ENCODE results near the gene TLR6. TPM values are rescaled to one million over a fixed set of nuclear protein-coding genes. Genes with fewer than 3 reads are reported as not detected.

The TLR6 gene, protein sequence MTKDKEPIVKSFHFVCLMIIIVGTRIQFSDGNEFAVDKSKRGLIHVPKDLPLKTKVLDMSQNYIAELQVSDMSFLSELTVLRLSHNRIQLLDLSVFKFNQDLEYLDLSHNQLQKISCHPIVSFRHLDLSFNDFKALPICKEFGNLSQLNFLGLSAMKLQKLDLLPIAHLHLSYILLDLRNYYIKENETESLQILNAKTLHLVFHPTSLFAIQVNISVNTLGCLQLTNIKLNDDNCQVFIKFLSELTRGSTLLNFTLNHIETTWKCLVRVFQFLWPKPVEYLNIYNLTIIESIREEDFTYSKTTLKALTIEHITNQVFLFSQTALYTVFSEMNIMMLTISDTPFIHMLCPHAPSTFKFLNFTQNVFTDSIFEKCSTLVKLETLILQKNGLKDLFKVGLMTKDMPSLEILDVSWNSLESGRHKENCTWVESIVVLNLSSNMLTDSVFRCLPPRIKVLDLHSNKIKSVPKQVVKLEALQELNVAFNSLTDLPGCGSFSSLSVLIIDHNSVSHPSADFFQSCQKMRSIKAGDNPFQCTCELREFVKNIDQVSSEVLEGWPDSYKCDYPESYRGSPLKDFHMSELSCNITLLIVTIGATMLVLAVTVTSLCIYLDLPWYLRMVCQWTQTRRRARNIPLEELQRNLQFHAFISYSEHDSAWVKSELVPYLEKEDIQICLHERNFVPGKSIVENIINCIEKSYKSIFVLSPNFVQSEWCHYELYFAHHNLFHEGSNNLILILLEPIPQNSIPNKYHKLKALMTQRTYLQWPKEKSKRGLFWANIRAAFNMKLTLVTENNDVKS
- 1.5 TPM for total RNA-seq
- long read RNA-seq, partial matches to known transcripts, result 0 of 2 reads
- long read RNA-seq, other reads (novel, unspliced or antisense), result 2 of 2 reads

GRCh38 chr4:38856524-38857337, at the start of gene TLR6:
TSS of gene TLR6 (minus strand) at chr4:38856817. CDS start at chr4:38829473, 27,344 bp downstream.
- peak; percentile 59 for ATAC-seq
- intact Hi-C loops (cut with micrococcal nuclease), result no loop called here
- no peak for DNase-seq

DNA sequence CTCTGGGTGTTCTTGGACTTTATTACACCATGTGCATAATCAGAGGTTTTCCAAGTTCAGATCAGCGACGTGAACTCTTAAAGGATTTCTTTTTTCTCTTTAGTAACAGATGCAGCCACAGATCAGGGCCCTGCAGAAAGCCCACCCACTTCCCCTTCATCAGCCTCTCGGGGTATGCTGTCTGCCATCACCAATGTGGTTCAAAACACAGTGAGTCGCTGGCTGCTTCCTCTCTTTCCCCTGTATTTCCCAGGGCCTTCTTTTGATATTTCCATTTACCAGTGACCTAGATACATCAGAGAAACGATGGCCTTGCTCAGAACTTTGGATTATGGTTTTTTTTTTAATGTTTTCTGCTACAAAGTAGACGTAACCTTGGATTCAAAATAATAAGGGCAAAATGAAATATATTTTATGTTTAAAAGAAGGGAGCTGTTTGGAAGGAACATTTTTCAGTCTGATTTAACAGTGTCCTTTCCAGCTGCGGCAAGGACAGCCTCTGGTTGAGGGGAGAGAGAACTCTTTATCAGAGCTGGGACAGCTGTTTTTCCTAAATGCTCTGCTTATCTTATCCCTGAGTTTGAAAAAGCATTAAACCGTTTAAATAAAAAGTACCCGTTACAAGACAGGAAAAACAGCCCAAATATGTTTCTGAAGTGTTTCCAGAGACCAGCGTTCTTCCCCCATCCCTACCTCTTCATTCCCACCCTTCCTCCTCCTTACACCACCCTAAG, 49.2 kb upstream of the TLR6 start:
- peak; percentile 75 for ATAC-seq
- intact Hi-C loops (cut with micrococcal nuclease), result loop anchor here (5.0 kb wide), 1 partner anchor 226 kb away; no protein-coding TSS in a partner anchor
- no peak for DNase-seq

DNA sequence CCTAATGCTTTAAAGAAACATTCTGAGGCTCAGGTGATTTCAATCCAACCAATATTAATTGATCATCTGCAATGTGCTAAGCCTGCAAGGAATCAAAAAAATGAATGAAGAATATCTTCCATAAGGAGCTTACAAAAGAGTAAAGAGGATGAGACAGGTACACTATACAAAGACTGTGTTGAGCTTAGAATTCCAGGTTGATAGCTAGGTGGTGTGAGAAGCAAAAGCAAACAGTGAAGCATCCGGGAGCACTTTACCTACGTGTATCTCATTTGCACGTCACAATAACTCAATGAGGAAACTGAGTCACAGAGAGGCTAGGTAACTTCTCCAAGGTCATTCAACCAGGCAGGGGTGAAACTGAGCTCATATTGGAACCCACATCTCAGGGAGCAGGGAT, 48.1 kb upstream of the TLR6 start:
- intact Hi-C loops (cut with micrococcal nuclease), result loop anchor here (5.0 kb wide), 1 partner anchor 228 kb away; no protein-coding TSS in a partner anchor
- ATAC-seq (no peak), DNase-seq (no peak)

- intact Hi-C loops (cut with micrococcal nuclease), result no loop called here
- DNase-seq (no peak), ATAC-seq (no peak)
Measured at GRCh38 chr4:38904090-38904666, 47.6 kb upstream of the TLR6 start.

DNA sequence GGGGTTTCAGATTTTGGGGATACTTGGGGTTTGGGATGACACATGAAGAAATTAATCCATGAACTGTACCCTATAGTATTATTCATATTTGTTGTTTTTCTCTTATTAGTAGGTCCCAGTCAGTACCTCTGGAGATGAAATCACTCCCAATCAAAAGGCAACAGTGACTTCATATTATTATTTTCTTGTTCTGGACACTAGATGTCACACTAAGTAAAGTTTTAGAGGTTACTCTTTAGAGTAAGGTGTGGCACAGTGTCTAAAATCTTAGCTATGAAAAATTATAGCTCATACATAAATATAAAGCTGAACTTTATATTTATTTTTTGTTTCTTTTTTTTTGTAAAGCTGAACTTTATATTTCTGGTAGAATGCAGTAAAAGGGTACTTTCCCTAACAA, 46.1 kb upstream of the TLR6 start:
- peak; percentile 56 for ATAC-seq
- intact Hi-C loops (cut with micrococcal nuclease), result no loop called here

DNA sequence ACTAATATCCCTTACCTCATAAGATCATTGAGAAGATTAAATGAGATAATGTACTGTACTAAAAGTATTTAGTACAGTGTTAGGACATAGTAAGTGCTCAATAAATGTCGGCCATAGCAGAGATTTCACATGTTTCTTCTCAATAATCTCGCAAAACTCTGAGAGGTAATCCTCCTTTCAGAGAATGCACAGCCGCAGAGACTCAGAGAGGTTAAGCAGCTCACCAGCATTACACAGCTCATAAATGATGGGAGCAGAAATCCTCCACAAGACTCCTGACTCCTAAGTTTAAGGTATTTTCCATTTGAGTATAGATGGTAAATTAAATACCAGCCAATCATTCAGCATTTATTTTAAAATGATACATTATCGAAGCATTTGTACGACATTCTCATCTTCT, 45.6 kb upstream of the TLR6 start:
- ATAC-seq, result no peak
- intact Hi-C loops (cut with micrococcal nuclease), result no loop called here

More for the DNA sequence above, 46.1 kb upstream of the TLR6 start:
- no peak for DNase-seq

DNA sequence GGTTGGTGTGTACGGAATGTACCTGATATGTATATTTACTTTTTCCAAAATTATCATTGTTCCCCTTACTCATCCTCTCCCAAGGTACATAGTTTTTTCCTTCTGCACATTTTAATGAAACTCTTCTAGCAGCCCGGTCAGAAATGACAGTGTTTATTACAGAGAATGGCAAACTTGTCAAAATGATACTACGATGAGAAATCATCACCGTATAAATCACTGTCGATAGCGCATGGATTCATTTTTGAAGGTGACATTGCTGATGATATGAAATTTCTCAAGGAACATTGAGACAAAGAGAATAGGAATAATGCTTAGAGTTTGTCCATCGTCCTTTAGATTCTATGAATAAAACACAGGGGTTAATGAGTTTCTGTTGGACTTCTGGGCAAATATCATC, 41.6 kb upstream of the TLR6 start:
- intact Hi-C loops (cut with micrococcal nuclease), result no loop called here
- DNase-seq (no peak), ATAC-seq (no peak)

More for the DNA sequence above, 45.6 kb upstream of the TLR6 start:
- no peak for DNase-seq

DNA sequence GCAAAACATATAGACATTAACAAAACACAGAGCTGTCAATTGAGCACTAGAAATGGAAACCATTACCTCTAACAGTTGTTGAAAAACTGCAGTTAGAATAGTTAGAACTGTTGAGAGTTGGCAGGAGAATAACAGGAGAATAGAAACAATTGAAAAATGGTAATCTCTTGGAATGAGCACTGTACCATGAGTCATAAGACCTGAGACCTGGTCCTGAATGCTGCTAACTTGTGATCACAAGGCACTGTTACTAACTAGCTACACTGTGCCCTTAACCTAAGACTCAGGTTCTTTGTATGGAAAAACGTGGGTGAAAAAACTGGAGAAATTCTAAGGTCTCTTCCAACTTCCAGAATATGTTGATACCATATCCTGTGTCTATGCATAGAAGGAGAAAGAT, 40.3 kb upstream of the TLR6 start:
- DNase-seq (no peak), ATAC-seq (no peak)
- intact Hi-C loops (cut with micrococcal nuclease), result no loop called here

DNA sequence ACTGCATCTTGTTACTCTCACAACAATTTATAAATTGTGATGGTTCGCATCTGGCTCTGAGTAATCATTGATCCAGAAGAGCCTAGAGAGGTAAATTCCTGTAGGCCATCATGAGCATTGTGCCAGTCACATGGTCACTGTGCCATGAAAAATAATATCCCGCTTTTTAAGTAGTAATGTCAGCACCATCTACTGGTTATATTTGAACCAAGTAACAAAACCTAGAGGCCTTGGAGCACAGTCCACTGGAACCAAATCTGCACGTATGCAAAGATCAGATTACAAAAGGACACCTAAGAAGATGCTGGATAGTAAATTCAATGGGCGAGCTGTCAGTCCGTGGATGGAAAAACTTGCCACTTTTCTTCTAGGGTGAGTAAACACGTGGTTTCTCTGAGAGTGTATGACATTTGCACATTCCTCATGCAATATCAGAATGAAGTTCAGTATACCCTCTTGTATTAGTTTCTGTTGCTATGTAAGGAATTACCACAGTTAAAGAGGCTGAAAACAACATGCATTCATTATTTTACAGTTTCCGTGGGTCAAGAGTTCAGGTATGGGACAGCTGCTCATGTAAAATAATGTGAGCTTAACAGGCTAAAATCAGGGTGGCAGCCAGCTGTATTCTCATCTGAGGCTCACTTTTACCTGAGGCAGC, 37.8 kb upstream of the TLR6 start:
- DNase-seq, result no peak
- ATAC-seq, result no peak
- intact Hi-C loops (cut with micrococcal nuclease), result no loop called here

- ATAC-seq, result no peak
- intact Hi-C loops (cut with micrococcal nuclease), result no loop called here
- DNase-seq, result no peak
Measured at GRCh38 chr4:38891051-38891983, 34.7 kb upstream of the TLR6 start.

- intact Hi-C loops (cut with micrococcal nuclease), result no loop called here
- peak; percentile 27 for ATAC-seq
- no peak for DNase-seq
Measured at GRCh38 chr4:38889143-38889542, 32.5 kb upstream of the TLR6 start.

DNA sequence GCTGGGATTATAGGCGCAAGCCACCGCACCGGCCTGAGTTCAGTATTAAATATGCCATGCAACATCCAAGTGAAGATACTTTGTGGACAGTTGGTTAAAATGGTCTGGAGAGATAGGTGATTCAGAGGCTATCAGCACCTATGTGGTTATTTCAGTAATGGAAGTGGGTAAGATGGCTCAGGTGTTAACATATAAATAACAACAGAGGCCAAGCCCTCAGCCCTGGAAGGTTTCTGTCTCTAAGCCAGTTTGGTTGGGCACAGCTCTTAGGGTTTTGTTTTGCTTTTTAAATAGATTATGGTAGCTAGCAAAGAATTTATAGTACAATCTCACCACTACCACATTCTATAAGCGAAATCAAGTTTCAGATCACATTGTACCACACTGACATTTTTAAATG, 27.6 kb upstream of the TLR6 start:
- DNase-seq (no peak), ATAC-seq (no peak)
- intact Hi-C loops (cut with micrococcal nuclease), result no loop called here

DNA sequence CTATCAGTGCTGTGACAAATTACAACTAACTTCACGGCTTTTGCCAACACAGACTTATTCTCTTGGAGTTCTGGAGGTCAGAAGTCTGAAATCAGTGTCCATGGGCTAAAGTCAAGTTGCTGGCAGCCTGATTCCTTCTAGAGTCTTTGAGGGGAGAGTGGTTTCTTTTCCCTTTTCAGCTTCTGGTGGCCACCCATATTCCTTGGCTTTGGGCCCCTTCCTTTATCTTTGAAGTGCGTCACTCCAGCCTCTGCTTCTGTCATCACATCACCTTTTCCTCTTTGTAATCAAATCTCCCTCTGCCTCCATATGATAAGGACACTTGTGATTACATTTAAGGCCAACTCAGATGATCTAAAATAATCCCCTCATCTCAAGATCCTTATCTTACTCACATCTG, 20.0 kb upstream of the TLR6 start:
- DNase-seq (no peak), ATAC-seq (no peak)
- intact Hi-C loops (cut with micrococcal nuclease), result no loop called here

GRCh38 chr4:38873290-38873944, 16.8 kb upstream of the TLR6 start:
- ATAC-seq, result no peak
- DNase-seq, result no peak
- intact Hi-C loops (cut with micrococcal nuclease), result no loop called here

DNA sequence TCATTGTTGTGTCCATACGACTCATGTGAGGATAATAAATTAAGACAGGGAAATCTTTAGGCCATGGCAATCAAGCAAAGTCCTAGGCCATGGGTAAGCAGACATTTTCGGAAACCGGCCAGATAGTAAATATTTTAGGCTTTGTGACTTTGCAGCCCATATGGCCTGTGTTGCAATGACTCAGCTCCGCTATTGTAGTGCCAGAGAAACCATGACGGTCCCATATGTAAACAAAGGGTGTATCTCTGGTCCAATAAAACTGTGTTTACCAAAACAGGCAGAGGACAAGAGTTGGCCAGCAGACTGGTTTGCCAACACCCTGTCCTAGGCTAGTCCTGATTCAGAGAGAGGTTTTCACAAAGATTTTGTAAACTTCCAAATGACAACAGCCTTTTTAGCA, 16.0 kb upstream of the TLR6 start:
- DNase-seq (no peak), ATAC-seq (no peak)
- intact Hi-C loops (cut with micrococcal nuclease), result no loop called here

DNA sequence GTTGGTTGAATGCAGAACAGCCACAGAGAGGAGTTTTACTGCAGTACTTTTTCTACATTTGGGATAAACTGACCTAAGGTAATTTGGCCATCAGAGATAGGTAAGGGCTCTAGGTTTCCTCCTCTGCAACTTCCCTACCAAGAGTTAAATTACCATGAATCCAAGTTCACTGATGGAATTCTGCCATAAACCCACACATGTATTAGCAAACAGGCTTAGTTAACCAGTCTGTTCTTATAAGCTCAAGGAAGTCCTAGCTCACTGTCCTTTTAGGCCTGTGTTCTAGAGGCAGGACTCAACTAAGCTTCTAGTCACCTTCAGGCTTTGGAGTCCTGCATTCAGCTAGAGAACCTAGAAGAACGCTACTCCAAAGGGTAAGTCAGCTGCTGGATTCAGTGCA, 15.0 kb upstream of the TLR6 start:
- intact Hi-C loops (cut with micrococcal nuclease), result no loop called here
- ATAC-seq (no peak), DNase-seq (no peak)

Measured in left ventricle myocardium superior (tissue), 1 donor.